HG02798 (cell line): ENCODE data around the gene DBP.

Source experiments
- ATAC-seq: cut with Tn5 transposase; IDR thresholded peaks from one replicate; pipeline ENCODE4 v1.9.1; 2021; ENCODE audit warnings: mild to moderate bottlenecking; ENCODE audit not compliant: unreplicated experiment, poor library complexity

DBP gene

GRCh38 chr19:48629599-48630295 is 7.4 kb downstream of the DBP start:
- ATAC-seq = no peak

GRCh38 chr19:48629297-48629598 is 7.9 kb downstream of the DBP start:
- ATAC-seq = no peak

- no peak for ATAC-seq
These were observed 8.5 kb downstream of the DBP start for GRCh38 chr19:48628486-48629296.

- ATAC-seq = no peak
These were observed 9.3 kb downstream of the DBP start for GRCh38 chr19:48627865-48628314.

GRCh38 chr19:48627201-48627864 is 9.8 kb downstream of the DBP start:
- ATAC-seq = no peak

- ATAC-seq = no peak
These were observed 11.3 kb downstream of the DBP start for GRCh38 chr19:48625891-48626327.

- no peak for ATAC-seq
These were observed 12.1 kb downstream of the DBP start for GRCh38 chr19:48624791-48625723.

- peak; percentile 68 for ATAC-seq
These were observed 13.0 kb downstream of the DBP start for GRCh38 chr19:48624067-48624594.

- no peak for ATAC-seq
These were observed 13.6 kb downstream of the DBP start for GRCh38 chr19:48623556-48624066.

- ATAC-seq = no peak
These were observed 17.2 kb downstream of the DBP start for GRCh38 chr19:48619692-48620585.

GRCh38 chr19:48618916-48619691 is 18.1 kb downstream of the DBP start, which contains the start of the genes RPL18 and SPHK2:
TSS of gene RPL18 (minus strand) at chr19:48619178. CDS start at chr19:48619143, 35 bp downstream.
TSS of gene SPHK2 (plus strand) at chr19:48619506. CDS start at chr19:48620515, 1,009 bp downstream.
- peak; percentile 90 for ATAC-seq

- no peak for ATAC-seq
These were observed 18.8 kb downstream of the DBP start for GRCh38 chr19:48618278-48618915.

- no peak for ATAC-seq
These were observed 19.8 kb downstream of the DBP start for GRCh38 chr19:48617146-48617937.

- ATAC-seq = no peak
These were observed 20.6 kb downstream of the DBP start for GRCh38 chr19:48616491-48617056.

- ATAC-seq = no peak
These were observed 21.1 kb downstream of the DBP start for GRCh38 chr19:48616041-48616436.
